ENCODE measurements around the gene SPRR2G.
"Not testable (repeated sequence)": the region's sequence is repeated elsewhere in the genome, so short reads cannot be mapped to it uniquely, and the experiment has no call there.

The SPRR2G gene

DNA sequence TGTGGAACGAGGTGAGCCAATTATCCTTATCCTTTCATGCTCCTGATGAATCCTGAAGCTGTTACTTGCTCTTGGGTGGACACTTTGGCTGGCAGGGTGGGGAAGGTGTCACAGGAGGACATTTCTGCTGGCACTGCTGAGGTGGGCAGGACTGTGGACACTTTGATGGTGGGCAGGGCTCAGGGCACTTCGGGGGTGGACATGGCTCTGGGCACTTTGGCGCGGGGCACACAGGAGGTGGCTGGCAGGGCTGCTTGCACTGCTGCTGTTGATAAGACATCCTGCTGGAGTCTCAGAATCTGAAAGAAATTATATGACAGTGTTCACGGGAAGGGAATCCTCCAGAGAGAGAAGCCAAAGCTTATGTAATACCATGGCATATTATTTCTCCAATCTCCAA is 38.2 kb downstream of the SPRR2G start:
- DNase-seq, result not testable (repeated sequence)

DNA sequence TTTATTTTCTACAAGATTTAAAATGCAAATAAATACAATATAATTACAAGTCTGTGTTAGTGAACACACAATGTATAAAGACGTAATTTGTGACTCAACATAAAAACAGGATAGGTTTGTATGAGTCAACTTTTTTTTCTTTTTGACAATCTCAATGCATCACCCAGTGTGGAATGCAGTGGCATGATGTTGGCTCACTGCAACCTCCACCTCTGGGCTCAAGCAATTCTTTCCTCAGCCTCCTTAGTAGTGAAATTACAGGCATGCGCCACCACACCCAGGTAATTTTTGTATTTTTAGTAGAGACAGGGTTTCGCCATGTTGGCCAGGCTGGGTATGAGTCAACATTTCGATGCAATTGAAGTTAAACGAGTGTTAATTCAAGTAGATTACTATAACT is 50.4 kb downstream of the SPRR2G start:
- DNase-seq, result no peak

Measured in hematopoietic multipotent progenitor cell treated with erythropoietin and hydrocortisone succinate and interleukin-3 and kit ligand, for 8 days (in vitro differentiated cells).